Endodermal cell (in vitro differentiated cells): ENCODE results near the gene CLDN10. TPM values are rescaled to one million over a fixed set of nuclear protein-coding genes. Genes with fewer than 3 reads are reported as not detected.
A peak's percentile ranks its signal among the peaks of the same experiment; 100 is the strongest.

Experiments
- DNase-seq: peaks from one replicate; pipeline ENCODE4 v3.0.0-alpha.2; 2017
- H3K27ac ChIP-seq: 2 replicates; pipeline ENCODE4 v1.5.1; 2013; ENCODE audit warnings: mild to moderate bottlenecking, low read depth, low read length, moderate library complexity
- H3K27me3 ChIP-seq: 2 replicates; pipeline ENCODE4 v1.6.1; 2013; ENCODE audit warnings: mild to moderate bottlenecking, low read length, moderate library complexity; ENCODE audit not compliant: insufficient read depth, control insufficient read depth, poor library complexity, severe bottlenecking
- H3K36me3 ChIP-seq: 2 replicates; pipeline ENCODE4 v1.7.0; 2013; ENCODE audit warnings: mild to moderate bottlenecking, low read length, moderate library complexity; ENCODE audit not compliant: control insufficient read depth, insufficient read depth
- H3K4me1 ChIP-seq: one replicate; pipeline ENCODE4 v1.7.0; 2013; ENCODE audit warnings: low read length; ENCODE audit not compliant: control insufficient read depth, insufficient read depth
- H3K4me3 ChIP-seq: 2 replicates; pipeline ENCODE4 v1.5.1; 2013; ENCODE audit warnings: mild to moderate bottlenecking, low read length, moderate library complexity
- H3K9ac ChIP-seq: 2 replicates; pipeline ENCODE4 v1.6.1; 2013; ENCODE audit warnings: mild to moderate bottlenecking, low read length, moderate library complexity; ENCODE audit not compliant: poor library complexity, severe bottlenecking; ENCODE audit errors: extremely low read depth
- H3K9me3 ChIP-seq: 2 replicates; pipeline ENCODE4 v1.6.1; 2013; ENCODE audit warnings: mild to moderate bottlenecking, low read length, moderate library complexity; ENCODE audit not compliant: control insufficient read depth
- H3K27ac Mint-ChIP-seq: 2 replicates; pipeline ENCODE4 v1.8.0; 2020; ENCODE audit warnings: mixed read lengths
- H3K27me3 Mint-ChIP-seq: 2 replicates; pipeline ENCODE4 v1.8.0; 2021; ENCODE audit warnings: mild to moderate bottlenecking, mixed read lengths; ENCODE audit not compliant: insufficient read depth
- H3K36me3 Mint-ChIP-seq: 2 replicates; pipeline ENCODE4 v1.8.0; 2020; ENCODE audit warnings: low read depth, mixed read lengths
- H3K4me1 Mint-ChIP-seq: 2 replicates; pipeline ENCODE4 v1.8.0; 2020; ENCODE audit warnings: mixed read lengths
- H3K4me3 Mint-ChIP-seq: 2 replicates; pipeline ENCODE4 v1.8.0; 2020; ENCODE audit warnings: mild to moderate bottlenecking, moderate library complexity, mixed read lengths
- H3K9me3 Mint-ChIP-seq: 2 replicates; pipeline ENCODE4 v1.8.0; 2020; ENCODE audit warnings: mild to moderate bottlenecking, mixed read lengths
- CTCF ChIP-seq: fragments of 200-600 bp; sonication (generic); conservative IDR thresholded peaks from 2 replicates; pipeline ENCODE4 v1.5.0; 2021; ENCODE audit warnings: antibody characterized with exemption, mild to moderate bottlenecking
- WGBS, 2 experiments: methylation state at CpG; one replicate each; pipeline versions ENCODE4 v1.1.5 to v1.1.7; 2013; ENCODE audit warnings: missing lambda C conversion rate in 2 of 2, mixed read lengths in 1 of 2; ENCODE audit not compliant: insufficient coverage in 1 of 2, insufficient read length in 1 of 2; 5-methylcytosine and 5-hydroxymethylcytosine counted together
- total RNA-seq, 2 donors: library from RNA; stranded (reverse); fragmentation: NEBNext Ultra II Directional in 1 of 2; extraction: Animal tissue kit (Norgen Biotek cat#: 25700) in 1 of 2; gene quantifications; 2 replicates in 1 of 2; 3 replicates in 1 of 2; pipeline ENCODE4 v1.2.1, GENCODE V29; 2021

The CLDN10 gene
- total RNA-seq, 2 donors from 2014 or later = 4.6 to 10.6 TPM

- Mint-ChIP-seq H3K36me3 (peaks cover 43% of the 10 kb centered on the region), H3K27ac (peak overlapping the region; percentile 45), H3K27me3 (no peaks in the 10 kb centered on the region), H3K4me1 (no peaks in the 10 kb centered on the region), H3K4me3 (no peak overlapping the region), H3K9me3 (no peaks in the 10 kb centered on the region)
- Histone ChIP-seq H3K4me3 (no peak overlapping the region), H3K9ac (no peak overlapping the region), H3K27ac (no peak overlapping the region), H3K9me3 (no peaks in the 10 kb centered on the region), H3K27me3 (no peaks in the 10 kb centered on the region), H3K36me3 (peaks cover 51% of the 10 kb centered on the region), H3K4me1 (no peaks in the 10 kb centered on the region)
- DNase-seq = no peak
- no peak for TF ChIP-seq CTCF
- WGBS, 2 experiments = 92 to 95% methylated on average over 5 to 6 of the region's 6 CpGs
These were observed 56.3 kb downstream of the CLDN10 start for GRCh38 chr13:95608640-95609323.

- Mint-ChIP-seq H3K4me1 (no peaks in the 10 kb centered on the region), H3K4me3 (no peak overlapping the region), H3K27me3 (no peaks in the 10 kb centered on the region), H3K9me3 (no peaks in the 10 kb centered on the region), H3K36me3 (peaks cover 50% of the 10 kb centered on the region), H3K27ac (no peak overlapping the region)
- Histone ChIP-seq H3K9me3 (no peaks in the 10 kb centered on the region), H3K4me3 (no peak overlapping the region), H3K36me3 (peaks cover 59% of the 10 kb centered on the region), H3K4me1 (no peaks in the 10 kb centered on the region), H3K27me3 (no peaks in the 10 kb centered on the region), H3K9ac (no peak overlapping the region), H3K27ac (no peak overlapping the region)
- 96 to 100% methylated on average over 2 to 7 of the region's 7 CpGs for WGBS, 2 experiments
- TF ChIP-seq CTCF = no peak
- DNase-seq = no peak
These were observed 62.2 kb downstream of the CLDN10 start for GRCh38 chr13:95614641-95615245.

- Histone ChIP-seq H3K36me3 (peaks cover 63% of the 10 kb centered on the region), H3K4me1 (no peaks in the 10 kb centered on the region), H3K9me3 (no peaks in the 10 kb centered on the region), H3K27ac (no peak overlapping the region), H3K27me3 (no peaks in the 10 kb centered on the region), H3K4me3 (no peak overlapping the region), H3K9ac (no peak overlapping the region)
- Mint-ChIP-seq H3K9me3 (no peaks in the 10 kb centered on the region), H3K4me1 (no peaks in the 10 kb centered on the region), H3K27ac (no peak overlapping the region), H3K4me3 (no peak overlapping the region), H3K36me3 (peaks cover 52% of the 10 kb centered on the region), H3K27me3 (no peaks in the 10 kb centered on the region)
- DNase-seq = no peak
- TF ChIP-seq CTCF = no peak
- 84 to 86% methylated on average over 3 of the region's 3 CpGs for WGBS, 2 experiments
These were observed 63.0 kb downstream of the CLDN10 start for GRCh38 chr13:95615539-95615938.
